ENCODE results near the gene THOC3. TPM values are rescaled to one million over a fixed set of nuclear protein-coding genes. Genes with fewer than 3 reads are reported as not detected.
"Not testable (repeated sequence)": the region's sequence is repeated elsewhere in the genome, so short reads cannot be mapped to it uniquely, and the experiment has no call there.

The THOC3 gene
- 100 to 1,000 TPM in 1 of 2 donors, 10 to 100 TPM in 1; 28.7 to 138 TPM for polyA plus RNA-seq

GRCh38 chr5:175967471-175968372 is at the start of gene THOC3:
TSS of gene THOC3 (minus strand) at chr5:175968315. CDS start at chr5:175968208, 107 bp downstream.
- not testable (repeated sequence) for H3K27me3 ChIP-seq (ENCODE audit: control insufficient read depth in 1 of 2, insufficient read depth in 2 of 2, low read length in 2 of 2); H3K36me3 ChIP-seq (ENCODE audit: control insufficient read depth in 2 of 2, insufficient read depth in 2 of 2, low read length in 1 of 2); H3K4me1 ChIP-seq (ENCODE audit: control insufficient read depth in 2 of 2, insufficient read depth in 2 of 2, low read length in 1 of 2); H3K9me3 ChIP-seq (ENCODE audit: control insufficient read depth in 2 of 2, insufficient read depth in 1 of 2, low read depth in 1 of 2, low read length in 1 of 2)
- 0 to 1% methylated on average over 46 to 54 of the region's 67 CpGs for WGBS, 2 donors
- peak within 1 kb of the TSS in 1 of 2 donors; percentile 10 for H3K27ac ChIP-seq (ENCODE audit: low read depth in 2 of 2, low read length in 1 of 2)
- H3K4me3 ChIP-seq (ENCODE audit: low read depth in 1 of 2, low read length in 2 of 2) = peak within 1 kb of the TSS; percentile 67 to 79

GRCh38 chr5:176017324-176017723 is 49.2 kb upstream of the THOC3 start:
- not testable (repeated sequence) for H3K4me1 ChIP-seq (ENCODE audit: control insufficient read depth in 2 of 2, insufficient read depth in 2 of 2, low read length in 1 of 2); H3K27me3 ChIP-seq (ENCODE audit: control insufficient read depth in 1 of 2, insufficient read depth in 2 of 2, low read length in 2 of 2); H3K36me3 ChIP-seq (ENCODE audit: control insufficient read depth in 2 of 2, insufficient read depth in 2 of 2, low read length in 1 of 2); H3K27ac ChIP-seq (ENCODE audit: low read depth in 2 of 2, low read length in 1 of 2); H3K9me3 ChIP-seq (ENCODE audit: control insufficient read depth in 2 of 2, insufficient read depth in 1 of 2, low read depth in 1 of 2, low read length in 1 of 2); H3K4me3 ChIP-seq (ENCODE audit: low read depth in 1 of 2, low read length in 2 of 2)
- no CpG with 5 or more reads among the region's 4 CpGs for WGBS, 2 donors

- not testable (repeated sequence) for H3K27me3 ChIP-seq (ENCODE audit: control insufficient read depth in 1 of 2, insufficient read depth in 2 of 2, low read length in 2 of 2)
- 86 to 92% methylated on average over 6 of the region's 6 CpGs for WGBS, 2 donors
These were observed 46.2 kb upstream of the THOC3 start for GRCh38 chr5:176014360-176014759.

GRCh38 chr5:176011088-176011487 is 43.0 kb upstream of the THOC3 start:
- WGBS, 2 donors = 54 to 77% methylated on average over 2 to 4 of the region's 4 CpGs
- H3K9me3 ChIP-seq (ENCODE audit: control insufficient read depth in 2 of 2, insufficient read depth in 1 of 2, low read depth in 1 of 2, low read length in 1 of 2); H3K27me3 ChIP-seq (ENCODE audit: control insufficient read depth in 1 of 2, insufficient read depth in 2 of 2, low read length in 2 of 2); H3K27ac ChIP-seq (ENCODE audit: low read depth in 2 of 2, low read length in 1 of 2); H3K4me1 ChIP-seq (ENCODE audit: control insufficient read depth in 2 of 2, insufficient read depth in 2 of 2, low read length in 1 of 2); H3K4me3 ChIP-seq (ENCODE audit: low read depth in 1 of 2, low read length in 2 of 2); H3K36me3 ChIP-seq (ENCODE audit: control insufficient read depth in 2 of 2, insufficient read depth in 2 of 2, low read length in 1 of 2): not testable (repeated sequence)

More at GRCh38 chr5:176014360-176014759, 46.2 kb upstream of the THOC3 start:
- not testable (repeated sequence) for H3K36me3 ChIP-seq (ENCODE audit: control insufficient read depth in 2 of 2, insufficient read depth in 2 of 2, low read length in 1 of 2); H3K4me1 ChIP-seq (ENCODE audit: control insufficient read depth in 2 of 2, insufficient read depth in 2 of 2, low read length in 1 of 2); H3K4me3 ChIP-seq (ENCODE audit: low read depth in 1 of 2, low read length in 2 of 2); H3K27ac ChIP-seq (ENCODE audit: low read depth in 2 of 2, low read length in 1 of 2); H3K9me3 ChIP-seq (ENCODE audit: control insufficient read depth in 2 of 2, insufficient read depth in 1 of 2, low read depth in 1 of 2, low read length in 1 of 2)

GRCh38 chr5:176010202-176010601 is 42.1 kb upstream of the THOC3 start:
- not testable (repeated sequence) for H3K4me3 ChIP-seq (ENCODE audit: low read depth in 1 of 2, low read length in 2 of 2); H3K4me1 ChIP-seq (ENCODE audit: control insufficient read depth in 2 of 2, insufficient read depth in 2 of 2, low read length in 1 of 2); H3K27me3 ChIP-seq (ENCODE audit: control insufficient read depth in 1 of 2, insufficient read depth in 2 of 2, low read length in 2 of 2); H3K27ac ChIP-seq (ENCODE audit: low read depth in 2 of 2, low read length in 1 of 2); H3K9me3 ChIP-seq (ENCODE audit: control insufficient read depth in 2 of 2, insufficient read depth in 1 of 2, low read depth in 1 of 2, low read length in 1 of 2); H3K36me3 ChIP-seq (ENCODE audit: control insufficient read depth in 2 of 2, insufficient read depth in 2 of 2, low read length in 1 of 2)
- 77 to 79% methylated on average over 7 of the region's 8 CpGs for WGBS, 2 donors

GRCh38 chr5:176007220-176007619 is 39.1 kb upstream of the THOC3 start:
- not testable (repeated sequence) for H3K9me3 ChIP-seq (ENCODE audit: control insufficient read depth in 2 of 2, insufficient read depth in 1 of 2, low read depth in 1 of 2, low read length in 1 of 2); H3K27me3 ChIP-seq (ENCODE audit: control insufficient read depth in 1 of 2, insufficient read depth in 2 of 2, low read length in 2 of 2); H3K27ac ChIP-seq (ENCODE audit: low read depth in 2 of 2, low read length in 1 of 2); H3K36me3 ChIP-seq (ENCODE audit: control insufficient read depth in 2 of 2, insufficient read depth in 2 of 2, low read length in 1 of 2); H3K4me3 ChIP-seq (ENCODE audit: low read depth in 1 of 2, low read length in 2 of 2); H3K4me1 ChIP-seq (ENCODE audit: control insufficient read depth in 2 of 2, insufficient read depth in 2 of 2, low read length in 1 of 2)
- WGBS, 2 donors = 57 to 67% methylated on average over 2 of the region's 4 CpGs

GRCh38 chr5:176006819-176007218 is 38.7 kb upstream of the THOC3 start:
- H3K4me1 ChIP-seq (ENCODE audit: control insufficient read depth in 2 of 2, insufficient read depth in 2 of 2, low read length in 1 of 2); H3K36me3 ChIP-seq (ENCODE audit: control insufficient read depth in 2 of 2, insufficient read depth in 2 of 2, low read length in 1 of 2); H3K27ac ChIP-seq (ENCODE audit: low read depth in 2 of 2, low read length in 1 of 2); H3K4me3 ChIP-seq (ENCODE audit: low read depth in 1 of 2, low read length in 2 of 2); H3K27me3 ChIP-seq (ENCODE audit: control insufficient read depth in 1 of 2, insufficient read depth in 2 of 2, low read length in 2 of 2); H3K9me3 ChIP-seq (ENCODE audit: control insufficient read depth in 2 of 2, insufficient read depth in 1 of 2, low read depth in 1 of 2, low read length in 1 of 2): not testable (repeated sequence)
- WGBS, 2 donors = 96 to 97% methylated on average over 10 to 13 of the region's 13 CpGs

GRCh38 chr5:175997979-175998378 is 29.9 kb upstream of the THOC3 start:
- H3K27me3 ChIP-seq (ENCODE audit: control insufficient read depth in 1 of 2, insufficient read depth in 2 of 2, low read length in 2 of 2); H3K4me1 ChIP-seq (ENCODE audit: control insufficient read depth in 2 of 2, insufficient read depth in 2 of 2, low read length in 1 of 2); H3K9me3 ChIP-seq (ENCODE audit: control insufficient read depth in 2 of 2, insufficient read depth in 1 of 2, low read depth in 1 of 2, low read length in 1 of 2); H3K36me3 ChIP-seq (ENCODE audit: control insufficient read depth in 2 of 2, insufficient read depth in 2 of 2, low read length in 1 of 2); H3K27ac ChIP-seq (ENCODE audit: low read depth in 2 of 2, low read length in 1 of 2); H3K4me3 ChIP-seq (ENCODE audit: low read depth in 1 of 2, low read length in 2 of 2): not testable (repeated sequence)
- 38 to 43% methylated on average over 2 to 3 of the region's 6 CpGs for WGBS, 2 donors

GRCh38 chr5:175997495-175997894 is 29.4 kb upstream of the THOC3 start:
- 100% methylated on average over 1 of the region's 4 CpGs; no CpG with 5 or more reads in 1 of the 2 donors for WGBS, 2 donors
- H3K27me3 ChIP-seq (ENCODE audit: control insufficient read depth in 1 of 2, insufficient read depth in 2 of 2, low read length in 2 of 2); H3K36me3 ChIP-seq (ENCODE audit: control insufficient read depth in 2 of 2, insufficient read depth in 2 of 2, low read length in 1 of 2): not testable (repeated sequence)

GRCh38 chr5:175996791-175997190 is 28.7 kb upstream of the THOC3 start:
- H3K4me1 ChIP-seq (ENCODE audit: control insufficient read depth in 2 of 2, insufficient read depth in 2 of 2, low read length in 1 of 2); H3K9me3 ChIP-seq (ENCODE audit: control insufficient read depth in 2 of 2, insufficient read depth in 1 of 2, low read depth in 1 of 2, low read length in 1 of 2); H3K27ac ChIP-seq (ENCODE audit: low read depth in 2 of 2, low read length in 1 of 2); H3K36me3 ChIP-seq (ENCODE audit: control insufficient read depth in 2 of 2, insufficient read depth in 2 of 2, low read length in 1 of 2); H3K4me3 ChIP-seq (ENCODE audit: low read depth in 1 of 2, low read length in 2 of 2); H3K27me3 ChIP-seq (ENCODE audit: control insufficient read depth in 1 of 2, insufficient read depth in 2 of 2, low read length in 2 of 2): not testable (repeated sequence)
- WGBS, 2 donors = 86% methylated on average over 1 of the region's 6 CpGs; no CpG with 5 or more reads in 1 of the 2 donors

More at GRCh38 chr5:175997495-175997894, 29.4 kb upstream of the THOC3 start:
- not testable (repeated sequence) for H3K4me3 ChIP-seq (ENCODE audit: low read depth in 1 of 2, low read length in 2 of 2); H3K9me3 ChIP-seq (ENCODE audit: control insufficient read depth in 2 of 2, insufficient read depth in 1 of 2, low read depth in 1 of 2, low read length in 1 of 2); H3K4me1 ChIP-seq (ENCODE audit: control insufficient read depth in 2 of 2, insufficient read depth in 2 of 2, low read length in 1 of 2); H3K27ac ChIP-seq (ENCODE audit: low read depth in 2 of 2, low read length in 1 of 2)
